BJ (cell line): Measurements from ENCODE around the gene UROD. TPM values are rescaled to one million over a fixed set of nuclear protein-coding genes. Genes with fewer than 3 reads are reported as not detected.
A peak's percentile ranks its signal among the peaks of the same experiment; 100 is the strongest.

Experiments
- CTCF ChIA-PET: fragments of 350-600 bp; formaldehyde crosslinking; extraction: SDS; loops from one replicate; lab custom pipeline; 2021; ENCODE audit warnings: antibody characterized with exemption, inconsistent platforms; lab: Yijun Ruan, JAX
- POLR2A ChIA-PET: fragments of 300-600 bp; sonication (Branson Sonifier 250); formaldehyde crosslinking; extraction: SDS; loops from one replicate; lab custom pipeline; 2021; ENCODE audit warnings: antibody characterized with exemption; lab: Charles Lee
- DNase-seq: peaks from one replicate; pipeline ENCODE4 v3.0.0-alpha.2; 2011; ENCODE audit warnings: low read depth
- H3K27me3 ChIP-seq: 2 replicates; pipeline ENCODE4 v1.6.0; 2011; ENCODE audit warnings: low read length; ENCODE audit not compliant: control insufficient read depth, insufficient read depth
- H3K36me3 ChIP-seq: 2 replicates; pipeline ENCODE4 v1.5.1; 2011; ENCODE audit warnings: low read length; ENCODE audit not compliant: control insufficient read depth, insufficient read depth
- H3K4me3 ChIP-seq: 2 replicates; pipeline ENCODE4 v1.5.1; 2011; ENCODE audit warnings: low read depth, mild to moderate bottlenecking, control low read depth, low read length
- polyA minus RNA-seq: library from RNA; depleted of rRNA, polyadenylated mRNA; stranded (reverse); fragments of >200 nt; gene quantifications from 2 replicates; pipeline ENCODE4 v1.2.3, GENCODE V29; 2011; rRNA and poly(A)+ RNA removed
- polyA plus RNA-seq: library from polyadenylated mRNA; depleted of rRNA; stranded (reverse); fragments of >200 nt; gene quantifications from 2 replicates; pipeline ENCODE4 v1.2.3, GENCODE V29; 2011; rRNA removed
- TF ChIP-seq, protein P1 (sequence below): IDR thresholded peaks from 2 replicates; pipeline ENCODE4 v1.5.1; 2011; ENCODE audit warnings: low read depth, mild to moderate bottlenecking, control low read depth, inconsistent platforms, low read length, moderate library complexity; ENCODE audit not compliant: insufficient read depth

Gene UROD
- polyA plus RNA-seq (219 and 303 TPM in 2 replicates), polyA minus RNA-seq (78.8 and 135 TPM in 2 replicates)

DNA sequence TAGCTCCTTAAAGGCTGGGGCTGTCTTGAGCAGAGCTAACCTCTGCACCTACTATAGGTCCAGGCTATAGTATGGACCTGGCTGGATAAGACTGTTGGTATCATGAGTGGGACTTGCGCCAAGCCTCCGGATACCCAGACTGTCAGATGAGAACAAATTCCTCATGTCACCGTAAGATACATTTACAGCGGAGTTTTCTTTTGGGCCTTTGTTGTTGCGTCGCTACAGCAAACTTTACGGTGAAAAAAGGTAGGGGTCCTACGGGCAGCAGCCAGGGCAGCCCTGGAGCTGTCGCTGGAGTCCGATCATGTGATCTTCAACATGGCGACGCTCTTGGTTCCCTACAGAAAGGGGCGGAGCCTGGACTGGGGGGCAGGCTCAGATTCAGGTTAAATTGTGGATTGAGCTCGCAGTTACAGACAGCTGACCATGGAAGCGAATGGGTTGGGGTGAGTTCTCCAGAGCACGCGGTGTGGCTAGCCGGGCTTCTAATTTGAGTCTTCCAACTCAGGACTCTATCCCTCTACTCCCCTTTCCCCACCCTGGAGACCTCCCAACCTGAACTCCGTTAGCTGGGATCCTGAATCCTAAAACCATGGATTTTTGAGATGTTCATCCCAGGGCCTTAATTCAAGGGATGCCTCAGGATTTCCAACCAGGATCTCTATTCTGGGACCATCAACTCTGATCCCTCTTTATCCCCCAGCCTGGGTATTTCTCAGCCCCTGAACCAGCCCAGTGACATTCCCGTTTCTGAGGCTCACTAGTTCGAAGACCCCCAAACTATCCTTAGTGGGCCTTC lies at the start of gene UROD:
Gene UROD, plus strand, starts transcription at position 418 of the 802 bp plus-strand sequence. Its CDS starts 12 bp downstream, at position 430.
- Histone ChIP-seq H3K36me3 (peaks cover 24% of the 10 kb centered on the region), H3K4me3 (peak within 1 kb of the TSS; percentile 86), H3K27me3 (no peaks in the 10 kb centered on the region)
- CTCF ChIA-PET: interaction anchor here (0.6 to 5.4 kb wide), 18 partner anchors 25 to 507 kb away, joined by 3 to 154 read pairs (median 5); partner anchors contain the start of genes BEST4, BTBD19, EIF2B3 and PLK3
- TF ChIP-seq, protein P1, sequence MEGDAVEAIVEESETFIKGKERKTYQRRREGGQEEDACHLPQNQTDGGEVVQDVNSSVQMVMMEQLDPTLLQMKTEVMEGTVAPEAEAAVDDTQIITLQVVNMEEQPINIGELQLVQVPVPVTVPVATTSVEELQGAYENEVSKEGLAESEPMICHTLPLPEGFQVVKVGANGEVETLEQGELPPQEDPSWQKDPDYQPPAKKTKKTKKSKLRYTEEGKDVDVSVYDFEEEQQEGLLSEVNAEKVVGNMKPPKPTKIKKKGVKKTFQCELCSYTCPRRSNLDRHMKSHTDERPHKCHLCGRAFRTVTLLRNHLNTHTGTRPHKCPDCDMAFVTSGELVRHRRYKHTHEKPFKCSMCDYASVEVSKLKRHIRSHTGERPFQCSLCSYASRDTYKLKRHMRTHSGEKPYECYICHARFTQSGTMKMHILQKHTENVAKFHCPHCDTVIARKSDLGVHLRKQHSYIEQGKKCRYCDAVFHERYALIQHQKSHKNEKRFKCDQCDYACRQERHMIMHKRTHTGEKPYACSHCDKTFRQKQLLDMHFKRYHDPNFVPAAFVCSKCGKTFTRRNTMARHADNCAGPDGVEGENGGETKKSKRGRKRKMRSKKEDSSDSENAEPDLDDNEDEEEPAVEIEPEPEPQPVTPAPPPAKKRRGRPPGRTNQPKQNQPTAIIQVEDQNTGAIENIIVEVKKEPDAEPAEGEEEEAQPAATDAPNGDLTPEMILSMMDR: no peak
- peak; percentile 71 for DNase-seq
- POLR2A ChIA-PET: interaction anchor here (0.5 to 2.5 kb wide), 7 partner anchors 9 to 575 kb away, joined by 3 to 12 read pairs (median 4); partner anchors contain the start of genes MUTYH, PLK3 and TOE1

DNA sequence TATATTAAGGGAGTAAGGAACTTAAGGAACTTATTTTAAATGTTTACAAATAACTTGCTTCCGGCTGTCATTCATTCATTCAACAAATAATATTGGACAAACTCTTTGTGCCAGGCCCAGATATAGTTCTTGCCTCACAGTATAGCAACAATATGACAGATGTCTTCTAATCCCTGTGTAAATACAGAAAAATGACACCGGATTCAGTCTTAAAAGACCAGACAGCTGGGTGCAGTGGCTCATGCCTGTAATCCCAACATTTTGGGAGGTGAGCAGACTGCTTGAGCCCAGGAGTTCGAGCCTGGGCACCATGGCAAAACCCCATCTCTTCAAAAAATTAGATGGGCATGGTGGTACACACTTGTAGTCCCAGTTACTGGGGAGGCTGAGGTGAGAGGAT lies 49.3 kb upstream of the UROD start:
- no peak overlapping the region for H3K4me3 ChIP-seq
- TF ChIP-seq, protein P1: no peak
- DNase-seq: no peak
- CTCF ChIA-PET: no interaction called here
- 0 out of 2 replicates have a peak, but pooled peaks cover 1% of the 10 kb centered on the region for H3K36me3 ChIP-seq
- H3K27me3 ChIP-seq: no peaks in the 10 kb centered on the region
- POLR2A ChIA-PET: no interaction called here

DNA sequence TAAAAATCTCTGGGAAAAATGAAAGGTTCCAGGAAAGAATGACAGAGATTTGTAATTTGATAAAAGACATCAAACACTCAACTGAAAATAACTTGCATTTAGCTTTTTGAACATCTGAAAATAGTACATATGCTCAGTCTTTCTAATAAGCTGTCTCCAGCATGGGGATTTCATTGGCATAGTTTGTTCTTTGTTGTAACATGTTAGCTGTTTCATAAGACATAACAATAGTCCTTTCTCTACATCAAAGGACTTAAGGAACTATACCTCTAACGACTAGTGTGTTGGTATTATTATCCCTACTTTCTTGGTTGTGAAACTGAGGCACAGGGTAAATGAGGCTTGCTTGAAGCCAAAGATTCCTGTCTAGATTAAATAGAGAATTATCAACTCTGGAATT lies 47.7 kb upstream of the UROD start:
- no peak overlapping the region for H3K4me3 ChIP-seq
- ChIA-PET POLR2A (no interaction called here), CTCF (no interaction called here)
- 0 out of 2 replicates have a peak, but pooled peaks cover 1% of the 10 kb centered on the region for H3K36me3 ChIP-seq
- no peaks in the 10 kb centered on the region for H3K27me3 ChIP-seq
- TF ChIP-seq, protein P1: no peak
- no peak for DNase-seq

DNA sequence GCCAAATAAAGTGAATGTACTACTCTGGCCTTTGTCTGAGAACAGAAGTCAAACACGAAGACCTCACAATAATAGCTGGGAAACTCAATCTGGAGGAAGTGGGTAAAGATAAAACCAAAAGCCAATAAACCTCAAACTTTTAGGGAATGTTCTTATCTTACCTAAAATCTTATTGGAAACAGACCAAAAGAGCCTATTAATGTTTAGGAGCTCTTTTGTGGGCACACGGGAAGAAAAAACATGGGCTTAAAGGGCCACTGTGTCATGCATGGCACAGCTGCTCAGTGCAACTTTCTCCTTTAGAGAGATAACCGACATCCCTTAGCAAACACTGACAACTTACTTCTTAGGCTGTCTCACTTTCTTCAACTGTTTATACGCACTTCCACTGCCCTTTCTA lies 41.7 kb upstream of the UROD start:
- Histone ChIP-seq H3K36me3 (no peaks in the 10 kb centered on the region), H3K4me3 (no peak overlapping the region), H3K27me3 (no peaks in the 10 kb centered on the region)
- DNase-seq: no peak
- ChIA-PET CTCF (no interaction called here), POLR2A (no interaction called here)
- TF ChIP-seq, protein P1: no peak

DNA sequence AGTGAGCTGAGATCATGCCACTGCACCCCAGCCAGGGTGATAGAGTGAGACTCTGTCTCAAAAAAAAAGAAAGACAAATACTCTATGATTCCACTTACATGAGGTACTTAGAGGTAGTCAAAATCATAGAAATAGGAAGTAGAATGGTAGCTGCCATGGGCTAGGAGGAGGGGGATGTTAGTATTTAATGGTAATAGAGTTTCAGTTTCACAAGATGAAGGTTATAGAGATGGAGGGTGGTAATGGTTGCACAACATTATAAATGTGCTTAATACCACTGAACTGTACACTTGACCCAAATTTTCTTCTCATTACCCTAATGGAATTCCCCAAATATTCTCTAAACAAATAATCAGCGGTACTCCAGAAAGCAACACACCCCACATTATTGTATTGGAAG lies 38.4 kb upstream of the UROD start:
- Histone ChIP-seq H3K27me3 (no peaks in the 10 kb centered on the region), H3K36me3 (peaks cover 3% of the 10 kb centered on the region), H3K4me3 (no peak overlapping the region)
- TF ChIP-seq, protein P1: no peak
- DNase-seq: no peak
- CTCF ChIA-PET: interaction anchor here (1.2 kb wide), 1 partner anchor 12 kb away, joined by 4 read pairs; no protein-coding TSS in a partner anchor
- POLR2A ChIA-PET: no interaction called here
